Keratinocyte (primary cell): ENCODE results near the gene F13B. TPM values are rescaled to one million over a fixed set of nuclear protein-coding genes. Genes with fewer than 3 reads are reported as not detected.

Experiments used
- DNase-seq: peaks from one replicate; pipeline ENCODE4 v3.0.0-alpha.2; 2011; ENCODE audit warnings: low read depth, missing footprints, low spot score
- FAIRE-seq: peaks from 2 replicates; lab custom pipeline; 2011; peaks lifted over from hg19 to GRCh38; lab: Jason Lieb, UNC
- H2AFZ ChIP-seq: 2 replicates; pipeline ENCODE4 v1.6.0; 2012; ENCODE audit warnings: low read length, control low read depth, inconsistent platforms; ENCODE audit not compliant: control insufficient read depth
- H3K27ac ChIP-seq: 2 replicates; pipeline ENCODE4 v1.5.1; 2011; ENCODE audit warnings: low read length; ENCODE audit not compliant: control insufficient read depth, insufficient read depth
- H3K27me3 ChIP-seq: 3 replicates; pipeline ENCODE4 v1.6.0; 2011; ENCODE audit warnings: low read length; ENCODE audit not compliant: control insufficient read depth, insufficient read depth; ENCODE audit errors: extremely low read depth
- H3K36me3 ChIP-seq, 2 experiments: 2 replicates in 1 of 2; 3 replicates in 1 of 2; pipeline ENCODE4 v1.5.1; 2011; ENCODE audit warnings: low read length in 2 of 2, mild to moderate bottlenecking in 1 of 2; ENCODE audit not compliant: control insufficient read depth in 2 of 2, insufficient read depth in 2 of 2; ENCODE audit errors: extremely low read depth in 1 of 2
- H3K4me1 ChIP-seq: 3 replicates; pipeline ENCODE4 v1.5.1; 2011; ENCODE audit warnings: low read length; ENCODE audit not compliant: control insufficient read depth, insufficient read depth; ENCODE audit errors: extremely low read depth
- H3K4me2 ChIP-seq: 3 replicates; pipeline ENCODE4 v1.6.0; 2011; ENCODE audit warnings: low read depth, low read length; ENCODE audit not compliant: control insufficient read depth, insufficient read depth; ENCODE audit errors: extremely low read depth
- H3K4me3 ChIP-seq, 3 experiments: fragments of 200-600 bp in 1 of 3; sonication (generic) in 1 of 3; 2 replicates in 2 of 3; 3 replicates in 1 of 3; pipeline ENCODE4 v1.5.1; 2011 to 2016; ENCODE audit warnings: low read length in 3 of 3, mild to moderate bottlenecking in 3 of 3, control low read depth in 2 of 3, inconsistent platforms in 1 of 3, low read depth in 1 of 3, mixed read lengths in 1 of 3, mixed run types in 1 of 3, moderate library complexity in 1 of 3; ENCODE audit not compliant: control insufficient read depth in 2 of 3, insufficient read depth in 2 of 3; ENCODE audit errors: extremely low read depth in 1 of 3
- H3K79me2 ChIP-seq: 2 replicates; pipeline ENCODE4 v1.6.0; 2012; ENCODE audit warnings: low read length; ENCODE audit not compliant: control insufficient read depth, insufficient read depth
- H3K9ac ChIP-seq: 3 replicates; pipeline ENCODE4 v1.6.0; 2011; ENCODE audit warnings: low read length; ENCODE audit not compliant: control insufficient read depth, insufficient read depth; ENCODE audit errors: extremely low read depth
- H3K9me1 ChIP-seq: 3 replicates; pipeline ENCODE4 v1.6.0; 2011; ENCODE audit warnings: low read length; ENCODE audit not compliant: control insufficient read depth, insufficient read depth; ENCODE audit errors: extremely low read depth
- H3K9me3 ChIP-seq: 2 replicates; pipeline ENCODE4 v1.5.1; 2012; ENCODE audit warnings: low read depth, low read length; ENCODE audit not compliant: control insufficient read depth
- H4K20me1 ChIP-seq: 3 replicates; pipeline ENCODE4 v1.6.0; 2011; ENCODE audit warnings: low read length; ENCODE audit not compliant: control insufficient read depth, insufficient read depth; ENCODE audit errors: extremely low read depth
- CTCF ChIP-seq, 3 experiments: IDR thresholded peaks in 1 of 3; conservative IDR thresholded peaks in 1 of 3; optimal IDR thresholded peaks in 1 of 3; 2 replicates in 2 of 3; 3 replicates in 1 of 3; pipeline versions ENCODE3 to v1.5.1; 2011; ENCODE audit warnings: low read length in 3 of 3, mild to moderate bottlenecking in 3 of 3, moderate library complexity in 2 of 3, control low read depth in 1 of 3, inconsistent platforms in 1 of 3; ENCODE audit not compliant: insufficient read depth in 2 of 3; ENCODE audit errors: extremely low read depth in 1 of 3
- EZH2 ChIP-seq: IDR thresholded peaks from one replicate; pipeline ENCODE4 v1.6.1; 2012; ENCODE audit warnings: inconsistent platforms, mild to moderate bottlenecking, low read length, moderate library complexity
- dilution Hi-C: fragments of 300-500 bp; cut with MboI; formaldehyde crosslinking; loops from one replicate; pipeline ENCODE4 v1.7.0; 2020; ENCODE audit warnings: low sequenced_read_pairs; ENCODE audit not compliant: extremely low pct_ligation_motif_present
- polyA plus RNA-seq, 5 experiments: library from polyadenylated mRNA; depleted of rRNA in 3 of 5; stranded (reverse) in 3 of 5; stranded (forward) in 1 of 5; unstranded in 1 of 5; fragments of >200 nt; gene quantifications; 1 replicate in 1 of 5; 2 replicates in 3 of 5; 3 replicates in 1 of 5; pipeline versions ENCODE4 v1.2.1 to v1.2.3, GENCODE V29; 2011 to 2012; ENCODE audit warnings: missing spikeins in 2 of 5, low read depth in 1 of 5, low replicate concordance in 1 of 5

The F13B gene
- polyA plus RNA-seq, 1 donor (not counting 4 experiments of a cell fraction or from before 2014, with no cell fraction given), result not detected

DNA sequence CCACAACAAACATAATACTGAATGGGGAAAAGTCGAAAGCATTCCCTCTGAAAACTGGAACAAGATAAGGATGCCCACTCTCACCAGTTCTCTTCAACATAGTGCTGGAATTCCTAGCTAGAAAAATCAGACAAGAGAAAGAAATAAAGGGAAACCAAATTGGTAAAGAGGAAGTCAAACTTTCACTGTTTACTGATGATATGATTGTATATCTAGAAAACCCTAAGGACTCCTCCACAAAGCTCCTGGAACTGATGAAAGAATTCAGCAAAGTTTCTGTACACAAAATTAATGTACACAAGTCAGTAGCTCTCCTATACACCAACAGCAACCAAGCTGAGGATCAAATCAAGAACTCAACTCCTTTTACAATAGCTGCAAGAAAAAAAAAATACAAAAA is 6.9 kb upstream of the F13B start:
- no peaks in the 10 kb centered on the region for H3K36me3 ChIP-seq
- no peak overlapping the region for H3K4me2 ChIP-seq
- H3K9me1 ChIP-seq, result no peaks in the 10 kb centered on the region
- no peak overlapping the region for H2AFZ ChIP-seq
- H3K9me3 ChIP-seq, result no peaks in the 10 kb centered on the region
- FAIRE-seq, result no peak
- dilution Hi-C loops, result no loop called here
- TF ChIP-seq CTCF (optimal IDR thresholded peaks at IDR 0.05 in 1 of 3, IDR thresholded peaks at IDR 0.05 in 1 of 3, conservative IDR thresholded peaks at IDR 0.05 in 1 of 3; ENCODE audit: extremely low read depth in 1 of 3, insufficient read depth in 2 of 3, low read length in 3 of 3), result no peak
- TF ChIP-seq EZH2, result no peak
- H3K4me1 ChIP-seq, result no peaks in the 10 kb centered on the region
- no peak for DNase-seq
- no peaks in the 10 kb centered on the region for H3K27me3 ChIP-seq
- no peak overlapping the region for H3K4me3 ChIP-seq
- H3K27ac ChIP-seq, result no peak overlapping the region
- H4K20me1 ChIP-seq, result no peaks in the 10 kb centered on the region
- no peak overlapping the region for H3K9ac ChIP-seq
- no peaks in the 10 kb centered on the region for H3K79me2 ChIP-seq

GRCh38 chr1:197067457-197067818 is 378 bp upstream of the F13B start:
- Histone ChIP-seq H3K9me1 (no peaks in the 10 kb centered on the region), H3K4me3 (no peak overlapping the region), H3K4me2 (no peak overlapping the region), H3K4me1 (no peaks in the 10 kb centered on the region), H3K36me3 (no peaks in the 10 kb centered on the region), H2AFZ (no peak overlapping the region), H3K79me2 (no peaks in the 10 kb centered on the region), H3K27me3 (no peaks in the 10 kb centered on the region), H3K9ac (no peak overlapping the region), H3K9me3 (no peaks in the 10 kb centered on the region), H3K27ac (no peak overlapping the region), H4K20me1 (no peaks in the 10 kb centered on the region)
- dilution Hi-C loops, result no loop called here
- no peak for FAIRE-seq
- no peak for TF ChIP-seq EZH2
- TF ChIP-seq CTCF (optimal IDR thresholded peaks at IDR 0.05 in 1 of 3, IDR thresholded peaks at IDR 0.05 in 1 of 3, conservative IDR thresholded peaks at IDR 0.05 in 1 of 3; ENCODE audit: extremely low read depth in 1 of 3, insufficient read depth in 2 of 3, low read length in 3 of 3), result no peak
- no peak for DNase-seq
